T-helper 17 cell (primary cell): ENCODE measurements around the gene ATE1. TPM values are rescaled to one million over a fixed set of nuclear protein-coding genes. Genes with fewer than 3 reads are reported as not detected.

ENCODE experiments used
- ATAC-seq: fragments of 150-1000 bp; cut with Tn5 transposase; 2 replicates; pipeline ENCODE4 v1.10.0; 2021; ENCODE audit warnings: mild to moderate bottlenecking, moderate library complexity
- DNase-seq, 3 donors: peaks; one replicate each; pipeline versions ENCODE4 v3.0.0 to v3.0.0-alpha.2; 2020 to 2021
- H3K9me3 ChIP-seq: one replicate; pipeline ENCODE4 v1.7.0; 2013; ENCODE audit warnings: low read length, mild to moderate bottlenecking; ENCODE audit not compliant: control insufficient read depth, poor library complexity, severe bottlenecking
- H3K27ac Mint-ChIP-seq: one replicate; pipeline ENCODE4 v1.8.0; 2022; ENCODE audit warnings: mild to moderate bottlenecking, moderate library complexity, mixed read lengths
- H3K27me3 Mint-ChIP-seq: one replicate; pipeline ENCODE4 v1.8.0; 2022; ENCODE audit warnings: mixed read lengths
- H3K36me3 Mint-ChIP-seq: one replicate; pipeline ENCODE4 v1.8.0; 2022; ENCODE audit warnings: low read depth, mixed read lengths
- H3K4me1 Mint-ChIP-seq: one replicate; pipeline ENCODE4 v1.8.0; 2022; ENCODE audit warnings: mild to moderate bottlenecking, mixed read lengths
- H3K4me3 Mint-ChIP-seq: one replicate; pipeline ENCODE4 v1.8.0; 2022; ENCODE audit warnings: mild to moderate bottlenecking, moderate library complexity, mixed read lengths
- total RNA-seq, 4 donors: library from RNA in 2 of 4; stranded (reverse) in 2 of 4; gene quantifications; one replicate each; pipeline ENCODE4 v1.2.3 and lab custom pipeline; 2022 to 2026

ATE1 gene
- total RNA-seq, 2 donors from 2014 or later, result 23.2 to 23.4 TPM

GRCh38 chr10:121880895-121881294, 46.9 kb downstream of the ATE1 start:
- no peaks in the 10 kb centered on the region for H3K27me3 Mint-ChIP-seq
- peaks cover 8% of the 10 kb centered on the region for H3K4me1 Mint-ChIP-seq
- no peaks in the 10 kb centered on the region for H3K9me3 ChIP-seq
- no peaks in the 10 kb centered on the region for H3K36me3 Mint-ChIP-seq
- no peak for DNase-seq
- H3K4me3 Mint-ChIP-seq, result no peak overlapping the region
- ATAC-seq, result no peak
- no peak overlapping the region for H3K27ac Mint-ChIP-seq

- no peak overlapping the region for H3K27ac Mint-ChIP-seq
- H3K36me3 Mint-ChIP-seq, result no peaks in the 10 kb centered on the region
- peaks cover 8% of the 10 kb centered on the region for H3K4me1 Mint-ChIP-seq
These were observed 48.4 kb downstream of the ATE1 start for GRCh38 chr10:121879476-121879875.

GRCh38 chr10:121873236-121873635, 54.6 kb downstream of the ATE1 start:
- no peak for ATAC-seq
- H3K9me3 ChIP-seq, result no peaks in the 10 kb centered on the region
- no peak for DNase-seq
- Mint-ChIP-seq H3K27me3 (no peaks in the 10 kb centered on the region), H3K4me3 (no peak overlapping the region), H3K4me1 (peaks cover 7% of the 10 kb centered on the region), H3K27ac (no peak overlapping the region), H3K36me3 (peaks cover 2% of the 10 kb centered on the region)

More at GRCh38 chr10:121879476-121879875, 48.4 kb downstream of the ATE1 start:
- DNase-seq (no peak), ATAC-seq (no peak)
- no peaks in the 10 kb centered on the region for H3K9me3 ChIP-seq
- no peak overlapping the region for H3K4me3 Mint-ChIP-seq
- H3K27me3 Mint-ChIP-seq, result no peaks in the 10 kb centered on the region

GRCh38 chr10:121870413-121870812, 57.4 kb downstream of the ATE1 start:
- Mint-ChIP-seq H3K36me3 (peaks cover 4% of the 10 kb centered on the region), H3K27me3 (no peaks in the 10 kb centered on the region), H3K4me1 (peaks cover 10% of the 10 kb centered on the region), H3K4me3 (no peak overlapping the region), H3K27ac (no peak overlapping the region)
- no peaks in the 10 kb centered on the region for H3K9me3 ChIP-seq
- no peak for DNase-seq
- no peak for ATAC-seq

GRCh38 chr10:121865554-121865953, 62.3 kb downstream of the ATE1 start:
- H3K4me1 Mint-ChIP-seq, result peaks cover 13% of the 10 kb centered on the region
- no peaks in the 10 kb centered on the region for H3K27me3 Mint-ChIP-seq
- ATAC-seq, result no peak
- no peak for DNase-seq
- peak overlapping the region; percentile 16 for H3K27ac Mint-ChIP-seq
- H3K9me3 ChIP-seq, result no peaks in the 10 kb centered on the region
- H3K4me3 Mint-ChIP-seq, result no peak overlapping the region
- H3K36me3 Mint-ChIP-seq, result peaks cover 4% of the 10 kb centered on the region

GRCh38 chr10:121864653-121865052, 63.2 kb downstream of the ATE1 start:
- no peak overlapping the region for H3K4me3 Mint-ChIP-seq
- ATAC-seq, result no peak
- no peak overlapping the region for H3K27ac Mint-ChIP-seq
- H3K36me3 Mint-ChIP-seq, result peaks cover 4% of the 10 kb centered on the region
- H3K4me1 Mint-ChIP-seq, result peaks cover 10% of the 10 kb centered on the region
- H3K27me3 Mint-ChIP-seq, result no peaks in the 10 kb centered on the region
- H3K9me3 ChIP-seq, result no peaks in the 10 kb centered on the region
- no peak for DNase-seq

- Mint-ChIP-seq H3K36me3 (peaks cover 4% of the 10 kb centered on the region), H3K27me3 (no peaks in the 10 kb centered on the region), H3K27ac (no peak overlapping the region), H3K4me1 (peaks cover 10% of the 10 kb centered on the region), H3K4me3 (no peak overlapping the region)
- ATAC-seq (no peak), DNase-seq (no peak)
- no peaks in the 10 kb centered on the region for H3K9me3 ChIP-seq
These were observed 63.7 kb downstream of the ATE1 start for GRCh38 chr10:121864168-121864567.

- H3K36me3 Mint-ChIP-seq, result peaks cover 2% of the 10 kb centered on the region
- H3K27me3 Mint-ChIP-seq, result no peaks in the 10 kb centered on the region
- DNase-seq (no peak), ATAC-seq (no peak)
- no peak overlapping the region for H3K4me3 Mint-ChIP-seq
- no peaks in the 10 kb centered on the region for H3K9me3 ChIP-seq
- H3K27ac Mint-ChIP-seq, result no peak overlapping the region
- peaks cover 8% of the 10 kb centered on the region for H3K4me1 Mint-ChIP-seq
These were observed 65.2 kb downstream of the ATE1 start for GRCh38 chr10:121862649-121863048.

- Mint-ChIP-seq H3K36me3 (peaks cover 2% of the 10 kb centered on the region), H3K27me3 (no peaks in the 10 kb centered on the region), H3K27ac (no peak overlapping the region), H3K4me1 (peaks cover 5% of the 10 kb centered on the region), H3K4me3 (no peak overlapping the region)
- H3K9me3 ChIP-seq, result no peaks in the 10 kb centered on the region
- DNase-seq (no peak), ATAC-seq (no peak)
These were observed 65.8 kb downstream of the ATE1 start for GRCh38 chr10:121862042-121862441.

- H3K9me3 ChIP-seq, result no peaks in the 10 kb centered on the region
- peaks cover 5% of the 10 kb centered on the region for H3K4me1 Mint-ChIP-seq
- no peaks in the 10 kb centered on the region for H3K36me3 Mint-ChIP-seq
- DNase-seq (no peak), ATAC-seq (no peak)
- H3K27ac Mint-ChIP-seq, result no peak overlapping the region
- no peaks in the 10 kb centered on the region for H3K27me3 Mint-ChIP-seq
- H3K4me3 Mint-ChIP-seq, result no peak overlapping the region
These were observed 67.0 kb downstream of the ATE1 start for GRCh38 chr10:121860810-121861209.

- no peaks in the 10 kb centered on the region for H3K9me3 ChIP-seq
- H3K36me3 Mint-ChIP-seq, result peaks cover 2% of the 10 kb centered on the region
- H3K4me1 Mint-ChIP-seq, result peaks cover 2% of the 10 kb centered on the region
- ATAC-seq (no peak), DNase-seq (no peak)
- H3K27me3 Mint-ChIP-seq, result no peaks in the 10 kb centered on the region
- H3K27ac Mint-ChIP-seq, result no peak overlapping the region
- H3K4me3 Mint-ChIP-seq, result no peak overlapping the region
These were observed 72.9 kb downstream of the ATE1 start for GRCh38 chr10:121854809-121855445.

GRCh38 chr10:121853950-121854349, 73.9 kb downstream of the ATE1 start:
- no peak overlapping the region for H3K27ac Mint-ChIP-seq
- no peaks in the 10 kb centered on the region for H3K9me3 ChIP-seq
- no peak overlapping the region for H3K4me3 Mint-ChIP-seq
- ATAC-seq, result no peak
- H3K4me1 Mint-ChIP-seq, result peaks cover 2% of the 10 kb centered on the region
- DNase-seq, result no peak
- no peaks in the 10 kb centered on the region for H3K27me3 Mint-ChIP-seq
- H3K36me3 Mint-ChIP-seq, result peaks cover 4% of the 10 kb centered on the region

- Mint-ChIP-seq H3K36me3 (peaks cover 4% of the 10 kb centered on the region), H3K4me1 (peaks cover 2% of the 10 kb centered on the region), H3K27me3 (no peaks in the 10 kb centered on the region), H3K27ac (peak overlapping the region; percentile 67), H3K4me3 (no peak overlapping the region)
- no peaks in the 10 kb centered on the region for H3K9me3 ChIP-seq
- DNase-seq (no peak), ATAC-seq (no peak)
These were observed 76.0 kb downstream of the ATE1 start for GRCh38 chr10:121851786-121852185.

- Mint-ChIP-seq H3K27ac (no peak overlapping the region), H3K4me3 (no peak overlapping the region), H3K4me1 (no peaks in the 10 kb centered on the region), H3K27me3 (no peaks in the 10 kb centered on the region), H3K36me3 (peaks cover 4% of the 10 kb centered on the region)
- DNase-seq (no peak), ATAC-seq (no peak)
- H3K9me3 ChIP-seq, result peaks cover 5% of the 10 kb centered on the region
These were observed 79.7 kb downstream of the ATE1 start for GRCh38 chr10:121848082-121848481.
